Activated T-helper 17 cell treated with anti-CD3 and anti-CD28 coated beads, Interleukin-2, amount 50 U/mL, for 72 hours (primary cell): Measurements from ENCODE around the gene TOP2A. TPM values are rescaled to one million over a fixed set of nuclear protein-coding genes. Genes with fewer than 3 reads are reported as not detected.

Experiments used
- ATAC-seq: fragments of 150-1000 bp; cut with Tn5 transposase; replicated peaks from 2 replicates; pipeline ENCODE4 v1.10.0; 2021; ENCODE audit warnings: mild to moderate bottlenecking, moderate library complexity
- H3K27ac Mint-ChIP-seq: one replicate; pipeline ENCODE4 v1.8.0; 2022; ENCODE audit warnings: mixed read lengths
- H3K27me3 Mint-ChIP-seq: one replicate; pipeline ENCODE4 v1.8.0; 2022; ENCODE audit warnings: mixed read lengths
- H3K36me3 Mint-ChIP-seq: one replicate; pipeline ENCODE4 v1.8.0; 2022; ENCODE audit warnings: low read depth, mild to moderate bottlenecking, mixed read lengths
- H3K4me1 Mint-ChIP-seq: one replicate; pipeline ENCODE4 v1.8.0; 2022; ENCODE audit warnings: mixed read lengths
- H3K4me3 Mint-ChIP-seq: one replicate; pipeline ENCODE4 v1.8.0; 2022; ENCODE audit warnings: mild to moderate bottlenecking, mixed read lengths
- H3K9me3 Mint-ChIP-seq: one replicate; pipeline ENCODE4 v1.8.0; 2022; ENCODE audit warnings: mixed read lengths
- total RNA-seq, 2 donors: library from RNA; stranded (reverse); gene quantifications; one replicate each; pipeline ENCODE4 v1.2.3, GENCODE V29; 2022

TOP2A gene
- total RNA-seq, 2 donors from 2014 or later: 230 to 257 TPM

DNA sequence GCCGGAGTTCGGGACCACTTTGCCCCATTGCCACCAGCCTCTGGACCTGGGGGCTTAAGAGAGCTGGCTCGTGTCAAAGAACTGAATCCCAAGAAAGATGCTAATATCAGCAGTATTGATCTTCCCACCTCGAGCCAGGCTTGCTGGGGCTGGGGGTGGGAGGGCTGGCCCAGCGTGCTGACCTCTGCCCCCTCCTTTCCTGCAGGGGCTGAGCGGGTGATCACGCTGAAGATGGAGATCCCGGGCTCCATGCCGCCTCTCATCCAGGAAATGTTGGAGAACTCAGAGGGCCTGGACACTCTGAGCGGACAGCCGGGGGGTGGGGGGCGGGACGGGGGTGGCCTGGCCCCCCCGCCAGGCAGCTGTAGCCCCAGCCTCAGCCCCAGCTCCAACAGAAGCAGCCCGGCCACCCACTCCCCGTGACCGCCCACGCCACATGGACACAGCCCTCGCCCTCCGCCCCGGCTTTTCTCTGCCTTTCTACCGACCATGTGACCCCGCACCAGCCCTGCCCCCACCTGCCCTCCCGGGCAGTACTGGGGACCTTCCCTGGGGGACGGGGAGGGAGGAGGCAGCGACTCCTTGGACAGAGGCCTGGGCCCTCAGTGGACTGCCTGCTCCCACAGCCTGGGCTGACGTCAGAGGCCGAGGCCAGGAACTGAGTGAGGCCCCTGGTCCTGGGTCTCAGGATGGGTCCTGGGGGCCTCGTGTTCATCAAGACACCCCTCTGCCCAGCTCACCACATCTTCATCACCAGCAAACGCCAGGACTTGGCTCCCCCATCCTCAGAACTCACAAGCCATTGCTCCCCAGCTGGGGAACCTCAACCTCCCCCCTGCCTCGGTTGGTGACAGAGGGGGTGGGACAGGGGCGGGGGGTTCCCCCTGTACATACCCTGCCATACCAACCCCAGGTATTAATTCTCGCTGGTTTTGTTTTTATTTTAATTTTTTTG is 61.6 kb downstream of the TOP2A start:
- no peak overlapping the region for H3K4me3 Mint-ChIP-seq
- H3K27me3 Mint-ChIP-seq: peaks cover 5% of the 10 kb centered on the region
- ATAC-seq: no peak
- H3K36me3 Mint-ChIP-seq: peaks cover 41% of the 10 kb centered on the region
- H3K4me1 Mint-ChIP-seq: peaks cover 7% of the 10 kb centered on the region
- H3K9me3 Mint-ChIP-seq: no peaks in the 10 kb centered on the region
- no peak overlapping the region for H3K27ac Mint-ChIP-seq

DNA sequence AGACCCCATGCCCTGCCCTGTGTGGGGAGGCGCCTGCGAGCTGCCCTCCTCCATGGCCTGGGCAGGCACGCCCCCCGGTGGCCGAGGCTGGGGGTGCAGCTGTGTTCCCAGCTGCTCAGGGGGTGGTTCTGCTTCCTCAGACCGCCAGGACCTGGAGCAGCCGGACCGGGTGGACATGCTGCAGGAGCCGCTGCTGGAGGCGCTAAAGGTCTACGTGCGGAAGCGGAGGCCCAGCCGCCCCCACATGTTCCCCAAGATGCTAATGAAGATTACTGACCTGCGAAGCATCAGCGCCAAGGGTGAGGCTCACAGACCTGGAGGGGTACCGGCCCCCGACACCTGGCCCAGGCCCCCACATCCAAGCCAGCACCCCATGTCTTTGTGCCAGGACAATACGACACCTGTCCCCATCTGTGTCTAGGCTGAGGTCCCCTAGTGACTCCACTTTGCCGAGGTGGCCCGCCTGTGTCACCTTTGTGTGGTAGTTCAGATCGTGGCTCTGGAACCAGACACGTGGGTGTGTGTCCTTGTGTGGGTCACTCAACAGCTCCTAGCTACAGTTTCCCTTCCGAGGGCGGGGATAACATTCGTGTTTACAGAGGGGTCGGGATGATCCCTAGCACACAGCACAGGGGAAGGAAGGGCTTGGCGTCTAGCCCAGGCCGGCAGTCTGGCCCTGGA is 62.4 kb downstream of the TOP2A start:
- peak; percentile 64 for ATAC-seq
- no peaks in the 10 kb centered on the region for H3K27me3 Mint-ChIP-seq
- peaks cover 7% of the 10 kb centered on the region for H3K4me1 Mint-ChIP-seq
- H3K36me3 Mint-ChIP-seq: peaks cover 44% of the 10 kb centered on the region
- no peak overlapping the region for H3K4me3 Mint-ChIP-seq
- H3K27ac Mint-ChIP-seq: no peak overlapping the region
- H3K9me3 Mint-ChIP-seq: no peaks in the 10 kb centered on the region

DNA sequence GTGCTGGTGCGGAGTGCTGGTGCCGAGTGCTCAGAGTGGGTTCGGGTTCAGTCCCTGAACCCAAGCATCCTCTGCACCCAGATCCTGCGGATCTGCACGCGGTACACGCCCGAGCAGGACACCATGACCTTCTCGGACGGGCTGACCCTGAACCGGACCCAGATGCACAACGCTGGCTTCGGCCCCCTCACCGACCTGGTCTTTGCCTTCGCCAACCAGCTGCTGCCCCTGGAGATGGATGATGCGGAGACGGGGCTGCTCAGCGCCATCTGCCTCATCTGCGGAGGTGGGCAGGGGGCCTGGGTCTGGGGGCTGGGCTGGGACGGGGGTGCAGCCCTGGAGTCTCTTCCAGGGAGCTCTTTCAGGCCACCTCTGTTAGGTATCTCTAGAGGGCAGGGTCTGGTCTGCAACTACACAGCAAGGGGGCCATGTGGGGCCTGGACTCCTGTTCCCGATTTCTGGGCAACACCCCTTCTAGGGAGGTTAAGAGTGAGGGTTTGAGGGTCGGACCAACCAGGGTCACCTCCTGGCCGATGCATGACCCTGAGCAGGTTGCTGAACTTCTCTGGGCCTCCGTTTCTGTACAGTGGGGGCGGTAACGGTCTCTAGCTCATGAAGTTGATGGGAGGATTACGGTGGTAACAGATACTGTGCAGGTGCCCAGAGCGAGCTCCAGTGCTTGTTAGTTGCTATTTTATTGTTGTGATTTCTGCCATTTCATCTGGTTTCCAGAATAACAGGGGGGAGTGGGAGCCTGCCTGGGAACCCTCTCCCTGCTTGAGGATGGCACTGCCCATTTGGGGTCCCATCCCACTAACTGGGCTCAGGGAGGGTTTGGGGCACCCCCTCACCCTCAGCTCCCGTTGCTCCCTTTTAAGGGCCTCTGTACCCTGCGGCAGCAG is 63.2 kb downstream of the TOP2A start:
- no peak overlapping the region for H3K4me3 Mint-ChIP-seq
- peaks cover 52% of the 10 kb centered on the region for H3K36me3 Mint-ChIP-seq
- H3K27ac Mint-ChIP-seq: no peak overlapping the region
- H3K4me1 Mint-ChIP-seq: peaks cover 8% of the 10 kb centered on the region
- no peaks in the 10 kb centered on the region for H3K27me3 Mint-ChIP-seq
- ATAC-seq: no peak
- no peaks in the 10 kb centered on the region for H3K9me3 Mint-ChIP-seq

DNA sequence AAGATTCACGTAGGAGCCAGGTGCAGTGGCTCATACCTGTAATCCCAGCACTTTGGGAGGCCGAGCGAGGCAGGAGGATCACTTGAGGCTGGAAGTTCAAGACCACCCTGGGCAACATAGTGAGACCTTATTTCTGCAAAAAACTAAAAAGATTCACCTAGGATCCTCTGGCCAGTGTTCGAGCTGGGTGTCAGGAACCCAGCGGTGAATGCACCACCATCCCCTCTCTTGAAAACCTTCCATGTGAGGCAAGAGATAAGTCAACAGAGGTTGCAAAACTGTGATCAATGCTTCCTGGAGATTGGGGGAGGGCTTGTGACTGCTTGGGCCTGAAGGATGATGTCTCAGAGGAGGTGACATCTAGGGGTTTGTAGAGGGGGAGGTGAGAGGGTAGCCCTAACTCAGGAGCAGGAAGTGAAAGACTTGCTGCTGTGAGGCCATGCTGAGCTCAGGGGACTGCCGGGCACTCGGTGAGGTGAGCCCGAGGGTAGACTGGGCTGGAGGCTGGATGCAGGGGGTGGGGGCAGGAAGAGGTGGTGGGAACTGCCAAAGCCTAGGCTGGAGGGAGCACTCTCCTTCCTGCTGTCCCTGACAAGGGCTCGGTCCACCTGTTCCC is 64.8 kb downstream of the TOP2A start:
- H3K27me3 Mint-ChIP-seq: no peaks in the 10 kb centered on the region
- H3K27ac Mint-ChIP-seq: peak overlapping the region; percentile 78
- H3K9me3 Mint-ChIP-seq: no peaks in the 10 kb centered on the region
- H3K36me3 Mint-ChIP-seq: peaks cover 66% of the 10 kb centered on the region
- ATAC-seq: peak; percentile 20
- no peak overlapping the region for H3K4me3 Mint-ChIP-seq
- peaks cover 14% of the 10 kb centered on the region for H3K4me1 Mint-ChIP-seq

DNA sequence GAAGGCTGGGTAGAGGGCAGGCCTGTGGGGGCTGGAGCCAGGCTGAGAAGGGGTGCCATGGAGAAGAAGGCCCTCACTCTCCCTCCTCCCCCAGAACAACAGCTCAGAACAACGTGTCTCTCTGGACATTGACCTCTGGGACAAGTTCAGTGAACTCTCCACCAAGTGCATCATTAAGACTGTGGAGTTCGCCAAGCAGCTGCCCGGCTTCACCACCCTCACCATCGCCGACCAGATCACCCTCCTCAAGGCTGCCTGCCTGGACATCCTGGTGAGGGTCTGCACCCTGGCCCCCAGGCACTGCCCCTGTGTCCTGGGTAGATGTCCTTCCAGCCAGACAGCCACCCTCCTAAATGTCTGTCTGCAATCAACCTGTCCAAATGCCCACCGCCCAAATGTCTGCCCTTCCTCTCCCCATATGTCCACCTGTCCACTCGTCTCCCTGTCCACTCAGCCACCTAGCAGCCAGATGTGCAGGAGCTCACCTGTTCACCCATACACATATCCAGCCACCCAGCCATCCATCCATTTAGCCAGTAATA is 65.4 kb downstream of the TOP2A start:
- Mint-ChIP-seq H3K4me1 (peaks cover 14% of the 10 kb centered on the region), H3K27me3 (no peaks in the 10 kb centered on the region), H3K36me3 (peaks cover 67% of the 10 kb centered on the region), H3K4me3 (no peak overlapping the region), H3K9me3 (no peaks in the 10 kb centered on the region), H3K27ac (peak overlapping the region; percentile 78)
- ATAC-seq: no peak

DNA sequence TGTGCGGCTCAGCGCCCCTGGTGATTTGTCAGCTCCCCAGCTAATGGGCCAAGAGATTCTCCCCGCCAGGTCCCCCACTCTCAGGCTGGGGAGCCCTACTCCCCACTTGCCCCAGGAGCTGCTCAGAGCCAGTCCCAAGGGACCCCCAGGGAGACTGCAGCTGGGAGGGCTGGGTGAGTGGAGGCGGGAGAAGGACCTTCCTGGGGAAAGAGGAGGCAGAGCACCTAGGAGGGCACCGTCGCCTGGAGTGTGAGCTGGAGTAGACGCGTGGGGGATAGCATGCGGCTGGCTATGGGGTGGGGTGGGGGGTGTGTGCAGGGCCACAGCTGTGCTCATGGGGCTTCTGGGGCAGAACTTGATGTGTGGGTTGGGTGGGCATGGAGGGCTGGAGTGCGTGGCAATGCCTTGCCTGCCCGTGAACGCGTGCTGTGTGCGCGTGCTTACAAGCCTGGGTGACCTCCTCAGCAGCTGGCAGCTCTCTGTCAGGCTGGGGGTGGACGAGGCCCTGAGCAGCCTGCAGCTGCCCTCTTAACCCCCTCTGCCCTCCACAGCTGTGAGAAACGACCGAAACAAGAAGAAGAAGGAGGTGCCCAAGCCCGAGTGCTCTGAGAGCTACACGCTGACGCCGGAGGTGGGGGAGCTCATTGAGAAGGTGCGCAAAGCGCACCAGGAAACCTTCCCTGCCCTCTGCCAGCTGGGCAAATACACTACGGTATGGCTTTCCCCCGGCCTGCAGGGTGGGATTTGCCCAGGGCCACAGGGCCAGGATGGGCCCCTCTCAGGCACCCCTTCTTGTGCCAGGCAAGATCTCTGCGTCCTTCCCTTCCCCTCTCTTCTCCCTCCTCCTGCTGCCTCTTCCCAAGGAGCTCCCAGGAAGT is 66.1 kb downstream of the TOP2A start:
- no peak for ATAC-seq
- no peak overlapping the region for H3K4me3 Mint-ChIP-seq
- peaks cover 68% of the 10 kb centered on the region for H3K36me3 Mint-ChIP-seq

DNA sequence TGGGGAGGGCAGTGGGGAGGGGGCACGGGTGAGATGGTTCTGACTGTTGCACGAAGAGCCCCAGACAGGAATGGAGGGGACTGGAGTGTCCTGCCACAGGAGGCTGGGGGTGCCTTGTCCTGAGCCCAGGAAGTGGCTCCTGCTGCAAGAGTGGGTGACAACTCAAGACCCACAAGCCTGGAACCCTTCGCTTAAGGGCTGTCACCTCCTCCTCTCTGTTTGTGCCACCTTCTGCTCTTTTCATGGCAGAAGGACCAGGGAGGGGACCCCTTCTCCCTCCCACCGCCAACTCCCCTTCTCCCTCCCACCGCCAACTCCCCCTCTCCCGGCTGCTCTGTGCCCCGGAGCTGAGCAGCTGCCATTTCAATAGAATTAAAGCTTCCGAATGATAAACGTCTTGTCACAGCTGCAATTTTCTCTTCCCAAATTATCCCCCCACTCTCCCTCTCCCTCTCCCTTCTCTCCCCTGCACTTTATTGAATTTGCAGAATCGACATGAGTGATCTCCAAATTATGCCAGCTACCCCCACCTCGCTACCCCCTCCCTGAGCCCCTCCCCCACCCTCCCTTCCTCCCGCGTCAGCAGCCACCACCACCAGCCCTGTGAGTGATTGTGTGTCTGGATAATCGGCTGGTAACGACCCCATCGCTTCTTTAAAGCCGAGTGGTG is 66.9 kb downstream of the TOP2A start:
- no peak for ATAC-seq
- H3K27me3 Mint-ChIP-seq: no peaks in the 10 kb centered on the region
- no peaks in the 10 kb centered on the region for H3K9me3 Mint-ChIP-seq
- peaks cover 68% of the 10 kb centered on the region for H3K36me3 Mint-ChIP-seq
- no peak overlapping the region for H3K27ac Mint-ChIP-seq
- no peak overlapping the region for H3K4me3 Mint-ChIP-seq
- peaks cover 20% of the 10 kb centered on the region for H3K4me1 Mint-ChIP-seq

More for the DNA sequence above, 66.1 kb downstream of the TOP2A start:
- no peak overlapping the region for H3K27ac Mint-ChIP-seq
- H3K27me3 Mint-ChIP-seq: no peaks in the 10 kb centered on the region
- H3K4me1 Mint-ChIP-seq: peaks cover 14% of the 10 kb centered on the region
- no peaks in the 10 kb centered on the region for H3K9me3 Mint-ChIP-seq

DNA sequence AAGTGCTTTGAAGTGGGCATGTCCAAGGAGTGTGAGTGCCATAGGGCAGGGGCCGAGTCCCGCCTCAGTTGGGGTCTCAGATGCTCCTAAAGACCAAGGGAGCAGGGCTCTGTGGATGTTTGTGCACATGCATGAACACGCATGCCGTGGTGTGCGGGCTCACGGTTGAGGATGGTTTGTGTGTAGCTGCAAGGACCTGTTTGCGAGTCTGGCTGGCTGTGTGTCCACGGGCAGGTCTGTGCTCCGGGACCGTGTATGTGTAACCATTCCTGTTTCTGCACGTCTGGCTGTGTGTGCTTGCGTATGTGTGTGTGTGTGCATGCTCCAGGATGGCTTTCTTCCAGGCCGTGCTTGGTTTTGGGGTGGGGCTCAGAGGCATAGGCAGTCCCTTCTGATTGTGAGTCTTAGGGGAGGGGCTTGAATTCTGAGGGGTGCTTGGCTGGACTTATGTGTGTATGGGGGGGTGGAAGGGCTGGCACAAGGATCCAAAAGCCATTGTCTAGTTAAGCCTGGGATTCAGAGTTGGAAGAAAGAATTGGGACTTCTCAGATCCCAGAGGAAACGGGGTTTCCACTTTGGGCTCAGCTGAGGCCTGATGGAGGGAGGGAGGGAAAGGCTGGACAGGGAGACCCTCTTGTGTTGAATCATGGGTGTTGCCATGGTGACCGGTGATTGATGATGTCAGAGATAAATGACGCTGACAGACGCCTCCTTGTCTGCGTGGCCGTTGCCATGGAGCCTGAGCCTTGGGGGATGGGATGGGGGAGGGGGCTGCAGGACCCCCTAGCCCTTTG is 67.6 kb downstream of the TOP2A start:
- ATAC-seq: no peak
- Mint-ChIP-seq H3K4me3 (no peak overlapping the region), H3K36me3 (peaks cover 62% of the 10 kb centered on the region), H3K27me3 (no peaks in the 10 kb centered on the region), H3K27ac (peak overlapping the region; percentile 74), H3K9me3 (no peaks in the 10 kb centered on the region), H3K4me1 (peaks cover 20% of the 10 kb centered on the region)

DNA sequence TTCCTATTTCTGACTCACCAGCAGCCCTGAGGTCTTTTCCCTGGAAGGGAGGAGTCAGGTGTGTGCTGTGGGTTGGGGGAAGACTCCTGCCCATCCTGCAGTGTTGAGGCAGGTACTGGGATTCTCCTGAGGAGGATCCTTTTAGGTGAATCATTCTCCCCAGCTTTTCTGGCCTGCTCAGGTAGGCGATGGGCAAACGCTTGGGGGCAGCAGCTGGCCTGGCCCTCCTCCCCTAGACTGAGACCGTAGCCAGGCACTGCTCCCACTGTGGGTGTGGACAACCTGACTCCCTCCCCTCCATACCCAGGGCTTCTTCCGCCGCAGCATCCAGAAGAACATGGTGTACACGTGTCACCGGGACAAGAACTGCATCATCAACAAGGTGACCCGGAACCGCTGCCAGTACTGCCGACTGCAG is 68.2 kb downstream of the TOP2A start:
- Mint-ChIP-seq H3K4me1 (peaks cover 25% of the 10 kb centered on the region), H3K27me3 (no peaks in the 10 kb centered on the region), H3K36me3 (peaks cover 62% of the 10 kb centered on the region), H3K9me3 (no peaks in the 10 kb centered on the region), H3K27ac (peak overlapping the region; percentile 74), H3K4me3 (peak overlapping the region; percentile 15)
- no peak for ATAC-seq

DNA sequence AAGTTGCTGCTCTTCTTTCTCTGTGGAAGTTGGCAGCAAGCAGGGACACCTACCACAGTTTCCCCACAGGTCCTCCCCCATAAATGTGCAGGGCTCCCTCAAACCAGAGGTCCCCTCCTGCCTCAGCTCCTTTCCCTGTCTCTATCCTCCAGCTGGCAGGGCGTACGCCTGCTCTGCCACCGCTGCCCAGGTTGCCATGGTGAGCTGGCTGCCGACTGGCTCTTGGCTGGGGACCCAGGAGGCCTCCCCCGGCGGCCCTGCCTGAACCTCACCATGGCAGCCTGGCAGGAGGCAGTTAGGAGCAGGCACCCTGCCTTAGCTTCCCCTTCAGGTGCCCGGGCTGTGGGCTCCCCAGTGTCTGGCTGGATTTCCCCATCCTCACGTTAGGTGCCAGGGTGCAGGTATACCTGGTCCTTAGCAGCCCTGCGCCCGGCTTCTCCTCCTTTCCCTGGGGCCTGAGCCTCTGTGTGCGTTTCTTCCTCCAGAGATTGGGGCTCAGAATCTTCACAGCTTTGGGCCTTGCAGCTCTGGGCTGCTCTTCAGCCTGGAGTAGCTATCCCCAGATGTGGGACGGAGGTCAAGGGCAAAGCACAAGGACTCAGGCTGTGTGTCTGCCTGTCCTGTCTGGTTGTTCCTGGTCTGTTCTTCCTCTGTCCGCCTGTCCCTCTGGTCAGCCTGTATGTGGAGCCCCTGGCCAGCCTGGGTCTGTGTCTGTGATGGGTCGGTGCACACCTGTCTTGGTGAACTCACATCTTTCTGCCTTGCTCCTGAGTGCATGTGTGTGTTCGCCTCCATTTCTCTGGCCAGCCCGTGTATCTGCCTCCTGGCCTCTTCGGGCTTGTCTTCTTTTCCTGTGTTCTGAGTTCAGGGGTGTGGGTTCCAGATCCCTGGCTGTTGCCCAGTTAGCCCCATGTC is 68.9 kb downstream of the TOP2A start:
- H3K4me1 Mint-ChIP-seq: peaks cover 29% of the 10 kb centered on the region
- ATAC-seq: no peak
- H3K27me3 Mint-ChIP-seq: no peaks in the 10 kb centered on the region
- H3K9me3 Mint-ChIP-seq: no peaks in the 10 kb centered on the region
- peaks cover 57% of the 10 kb centered on the region for H3K36me3 Mint-ChIP-seq
- peak overlapping the region; percentile 74 for H3K27ac Mint-ChIP-seq
- H3K4me3 Mint-ChIP-seq: peak overlapping the region; percentile 15

DNA sequence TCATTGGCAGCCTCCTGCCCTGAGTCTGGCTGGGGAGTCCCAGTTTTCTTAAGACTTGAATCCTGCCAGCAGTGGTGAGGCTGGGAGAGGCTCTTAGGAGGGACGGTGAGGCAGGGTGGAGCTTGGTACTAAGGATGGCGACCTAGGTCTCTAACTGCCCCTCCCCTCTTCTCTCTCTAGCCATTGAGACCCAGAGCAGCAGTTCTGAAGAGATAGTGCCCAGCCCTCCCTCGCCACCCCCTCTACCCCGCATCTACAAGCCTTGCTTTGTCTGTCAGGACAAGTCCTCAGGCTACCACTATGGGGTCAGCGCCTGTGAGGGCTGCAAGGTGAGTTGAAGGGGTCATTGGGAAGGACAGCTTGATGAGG is 69.6 kb downstream of the TOP2A start:
- peaks cover 30% of the 10 kb centered on the region for H3K4me1 Mint-ChIP-seq
- ATAC-seq: no peak

More for the DNA sequence above, 69.6 kb downstream of the TOP2A start:
- Mint-ChIP-seq H3K9me3 (no peaks in the 10 kb centered on the region), H3K27ac (no peak overlapping the region), H3K36me3 (peaks cover 57% of the 10 kb centered on the region), H3K27me3 (no peaks in the 10 kb centered on the region), H3K4me3 (no peak overlapping the region)
